ENCODE results near the gene LLPH. TPM values are rescaled to one million over a fixed set of nuclear protein-coding genes. Genes with fewer than 3 reads are reported as not detected.

LLPH gene
- total RNA-seq, 3 donors from 2014 or later: 18.0 to 24.0 (median 20.8) TPM

- H3K4me1 ChIP-seq (ENCODE audit: low read depth): no peaks in the 10 kb centered on the region
- H3K9me3 ChIP-seq: no peaks in the 10 kb centered on the region
- H3K4me3 ChIP-seq: no peak overlapping the region
- no peaks in the 10 kb centered on the region for H3K36me3 ChIP-seq (ENCODE audit: low read depth)
- peak in 1 of 3 donors; percentile 86 for DNase-seq
- peak; percentile 95 for ATAC-seq
- TF ChIP-seq, protein P1, sequence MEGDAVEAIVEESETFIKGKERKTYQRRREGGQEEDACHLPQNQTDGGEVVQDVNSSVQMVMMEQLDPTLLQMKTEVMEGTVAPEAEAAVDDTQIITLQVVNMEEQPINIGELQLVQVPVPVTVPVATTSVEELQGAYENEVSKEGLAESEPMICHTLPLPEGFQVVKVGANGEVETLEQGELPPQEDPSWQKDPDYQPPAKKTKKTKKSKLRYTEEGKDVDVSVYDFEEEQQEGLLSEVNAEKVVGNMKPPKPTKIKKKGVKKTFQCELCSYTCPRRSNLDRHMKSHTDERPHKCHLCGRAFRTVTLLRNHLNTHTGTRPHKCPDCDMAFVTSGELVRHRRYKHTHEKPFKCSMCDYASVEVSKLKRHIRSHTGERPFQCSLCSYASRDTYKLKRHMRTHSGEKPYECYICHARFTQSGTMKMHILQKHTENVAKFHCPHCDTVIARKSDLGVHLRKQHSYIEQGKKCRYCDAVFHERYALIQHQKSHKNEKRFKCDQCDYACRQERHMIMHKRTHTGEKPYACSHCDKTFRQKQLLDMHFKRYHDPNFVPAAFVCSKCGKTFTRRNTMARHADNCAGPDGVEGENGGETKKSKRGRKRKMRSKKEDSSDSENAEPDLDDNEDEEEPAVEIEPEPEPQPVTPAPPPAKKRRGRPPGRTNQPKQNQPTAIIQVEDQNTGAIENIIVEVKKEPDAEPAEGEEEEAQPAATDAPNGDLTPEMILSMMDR (IDR thresholded peaks at IDR 0.05): peak; percentile 69
- intact Hi-C loops (cut with DNase I, micrococcal nuclease): no loop called here
Observed at GRCh38 chr12:66107451-66107915, 23.1 kb downstream of the LLPH start.

GRCh38 chr12:66103016-66103913 is 27.3 kb downstream of the LLPH start:
- DNase-seq (no peak), ATAC-seq (no peak)
- no peaks in the 10 kb centered on the region for H3K36me3 ChIP-seq (ENCODE audit: low read depth)
- H3K9me3 ChIP-seq: peaks cover 3% of the 10 kb centered on the region
- no peaks in the 10 kb centered on the region for H3K4me1 ChIP-seq (ENCODE audit: low read depth)
- intact Hi-C loops (cut with DNase I, micrococcal nuclease): no loop called here
- TF ChIP-seq, protein P1 (IDR thresholded peaks at IDR 0.05): no peak
- H3K4me3 ChIP-seq: no peak overlapping the region

- ATAC-seq: no peak
- intact Hi-C loops (cut with DNase I, micrococcal nuclease): no loop called here
- Histone ChIP-seq H3K9me3 (no peaks in the 10 kb centered on the region), H3K36me3 (ENCODE audit: low read depth) (no peaks in the 10 kb centered on the region), H3K4me3 (no peak overlapping the region), H3K4me1 (ENCODE audit: low read depth) (no peaks in the 10 kb centered on the region)
- no peak for DNase-seq
- TF ChIP-seq, protein P1 (IDR thresholded peaks at IDR 0.05): no peak
Observed at GRCh38 chr12:66092559-66093269, 37.8 kb downstream of the LLPH start.

GRCh38 chr12:66090157-66090556 is 40.4 kb downstream of the LLPH start:
- TF ChIP-seq, protein P1 (IDR thresholded peaks at IDR 0.05): no peak
- Histone ChIP-seq H3K4me1 (ENCODE audit: low read depth) (no peaks in the 10 kb centered on the region), H3K36me3 (ENCODE audit: low read depth) (no peaks in the 10 kb centered on the region), H3K4me3 (no peak overlapping the region), H3K9me3 (no peaks in the 10 kb centered on the region)
- no peak for ATAC-seq
- no peak for DNase-seq
- intact Hi-C loops (cut with DNase I, micrococcal nuclease): no loop called here

DNA sequence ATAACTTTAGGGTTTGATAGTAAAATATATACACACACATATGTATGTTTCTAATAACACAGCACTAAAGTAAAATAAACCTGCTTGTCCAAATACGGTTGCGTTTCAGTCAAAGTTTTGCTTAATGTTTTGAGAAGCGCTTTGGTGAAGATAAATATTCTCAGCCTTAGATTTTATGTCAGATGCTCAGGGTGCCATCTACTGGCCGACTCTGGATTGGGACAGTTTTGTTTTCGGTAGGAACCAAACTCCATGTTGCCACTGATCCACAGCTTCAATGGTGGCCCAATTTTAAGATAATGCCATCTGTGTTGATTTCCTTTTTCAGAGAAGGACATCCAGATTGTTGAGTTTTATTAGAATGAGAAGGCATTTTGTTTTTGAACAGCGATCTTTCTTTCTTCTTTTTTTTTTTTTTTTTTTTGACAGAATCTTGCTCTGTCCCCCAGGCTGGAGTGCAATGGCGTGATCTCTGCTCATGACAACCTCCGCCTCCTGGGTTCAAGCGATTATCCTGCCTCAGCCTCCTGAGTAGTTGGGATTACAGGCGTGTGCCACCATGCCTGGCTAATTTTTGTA is 43.1 kb downstream of the LLPH start:
- ATAC-seq: peak; percentile 60
- H3K36me3 ChIP-seq (ENCODE audit: low read depth): no peaks in the 10 kb centered on the region
- DNase-seq: peak in 2 of 3 donors; percentile 55 to 86
- no peak overlapping the region for H3K4me3 ChIP-seq
- H3K9me3 ChIP-seq: no peaks in the 10 kb centered on the region
- H3K4me1 ChIP-seq (ENCODE audit: low read depth): no peaks in the 10 kb centered on the region
- intact Hi-C loops (cut with DNase I, micrococcal nuclease): loop anchor here in 1 of 2 donors (10.0 kb wide), 1 partner anchor 523 kb away; no protein-coding TSS in a partner anchor
- TF ChIP-seq, protein P1 (IDR thresholded peaks at IDR 0.05): peak; percentile 36
